HepG2 (cell line): ENCODE data around the gene PRKAR1B. TPM values are rescaled to one million over a fixed set of nuclear protein-coding genes. Genes with fewer than 3 reads are reported as not detected.

Experiments
- ATAC-seq: fragments of 200-7000 bp; cut with Tn5 transposase; 3 replicates; pipeline ENCODE4 v1.9.1; 2020; ENCODE audit warnings: mild to moderate bottlenecking, moderate library complexity
- BruUV-seq: library from RNA; stranded (reverse); fragments of 400-500 nt; replicated peaks from 2 replicates; lab custom pipeline; 2021; lab: Mats Ljungman, UMichigan
- CTCF ChIA-PET: fragments of 300-600 bp; formaldehyde crosslinking; extraction: SDS; loops from one replicate; lab custom pipeline; 2021; ENCODE audit warnings: low total read pairs, inconsistent platforms, low intra/inter-chr PET ratio; lab: Yijun Ruan, JAX
- POLR2A ChIA-PET: fragments of 350-600 bp; sonication (Branson Sonifier 250); formaldehyde crosslinking; loops from one replicate; lab custom pipeline; 2020; ENCODE audit warnings: antibody characterized with exemption, inconsistent platforms; lab: Yijun Ruan, JAX
- DNase-seq: peaks from one replicate; pipeline ENCODE4 v3.0.0-alpha.2; 2015; ENCODE audit warnings: low spot score
- FAIRE-seq: peaks from 3 replicates; lab custom pipeline; 2011; peaks lifted over from hg19 to GRCh38; lab: Jason Lieb, UNC
- H2AFZ ChIP-seq: one replicate; pipeline ENCODE4 v1.6.1; 2011; ENCODE audit warnings: low read length, inconsistent platforms
- H3K27ac ChIP-seq: fragments of 300-600 bp; 3 replicates; pipeline ENCODE4 v1.8.0; 2011; ENCODE audit warnings: mixed run types, mild to moderate bottlenecking, mixed read lengths, low read length, inconsistent platforms; ENCODE audit not compliant: insufficient read depth; ENCODE audit errors: extremely low read length
- H3K27me3 ChIP-seq, 2 experiments: fragments of 200-600 bp in 1 of 2; 2 replicates in 1 of 2; 3 replicates in 1 of 2; pipeline versions ENCODE4 v1.6.0 to v1.8.0; 2011; ENCODE audit warnings: low read length in 2 of 2, mild to moderate bottlenecking in 2 of 2, moderate library complexity in 2 of 2, inconsistent platforms in 1 of 2; ENCODE audit not compliant: insufficient read depth in 2 of 2, control insufficient read depth in 1 of 2
- H3K36me3 ChIP-seq, 2 experiments: fragments of 200-600 bp in 1 of 2; replicated peaks in 1 of 2; 2 replicates in 1 of 2; 3 replicates in 1 of 2; pipeline versions ENCODE4 v1.5.1 to v1.8.0; 2011; ENCODE audit warnings: low read length in 2 of 2, inconsistent platforms in 1 of 2; ENCODE audit not compliant: insufficient read depth in 2 of 2, control insufficient read depth in 1 of 2
- H3K4me1 ChIP-seq: 2 replicates; pipeline ENCODE4 v1.5.1; 2012; ENCODE audit warnings: low read length, inconsistent platforms; ENCODE audit not compliant: insufficient read depth
- H3K4me2 ChIP-seq: 2 replicates; pipeline ENCODE4 v1.6.0; 2011; ENCODE audit warnings: low read depth, low read length, inconsistent platforms
- H3K4me3 ChIP-seq, 3 experiments: fragments of 200-600 bp in 1 of 3; sonication (generic), shearing (Covaris generic) in 1 of 3; replicated peaks in 1 of 3; 2 replicates each; pipeline ENCODE4 v1.5.1; 2011 to 2016; ENCODE audit warnings: low read length in 3 of 3, inconsistent platforms in 2 of 3, low read depth in 2 of 3, mild to moderate bottlenecking in 2 of 3, control low read depth in 1 of 3, mixed read lengths in 1 of 3; ENCODE audit not compliant: insufficient read depth in 1 of 3
- H3K79me2 ChIP-seq: one replicate; pipeline ENCODE4 v1.6.1; 2011; ENCODE audit warnings: low read length, inconsistent platforms; ENCODE audit not compliant: insufficient read depth
- H3K9ac ChIP-seq: 2 replicates; pipeline ENCODE4 v1.6.0; 2011; ENCODE audit warnings: mild to moderate bottlenecking, low read depth, low read length, inconsistent platforms; ENCODE audit not compliant: insufficient read depth
- H3K9me3 ChIP-seq: 2 replicates; pipeline ENCODE4 v1.5.1; 2012; ENCODE audit warnings: mild to moderate bottlenecking, low read length
- H4K20me1 ChIP-seq: 2 replicates; pipeline ENCODE4 v1.6.0; 2011; ENCODE audit warnings: inconsistent platforms, mild to moderate bottlenecking, low read length, moderate library complexity; ENCODE audit not compliant: insufficient read depth
- AGO2 ChIP-seq: fragments of 200-400 bp; formaldehyde crosslinking; optimal IDR thresholded peaks from 2 replicates; pipeline ENCODE3; 2017; ENCODE audit warnings: mild to moderate bottlenecking, low read depth, low read length, moderate library complexity
- MEF2D ChIP-seq: sonication (generic); formaldehyde crosslinking; IDR thresholded peaks from 2 replicates; pipeline ENCODE4 v1.5.1; 2020; ENCODE audit warnings: mild to moderate bottlenecking, missing genetic modification reagents
- RBFOX2 ChIP-seq: fragments of 200-400 bp; formaldehyde crosslinking; IDR thresholded peaks from 2 replicates; pipeline ENCODE4 v1.6.1; 2017; ENCODE audit warnings: low read depth, mild to moderate bottlenecking, low read length
- RBM22 ChIP-seq: fragments of 200-400 bp; formaldehyde crosslinking; optimal IDR thresholded peaks from 2 replicates; pipeline ENCODE3; 2017; ENCODE audit warnings: mild to moderate bottlenecking, low read length, moderate library complexity
- ZSCAN12 ChIP-seq: sonication (generic); formaldehyde crosslinking; IDR thresholded peaks from 2 replicates; pipeline ENCODE4 v1.9.0; 2021; ENCODE audit warnings: mild to moderate bottlenecking, missing genetic modification reagents
- WGBS: methylation state at CpG from one replicate; pipeline ENCODE4 v1.1.6; 2017; ENCODE audit warnings: low lambda C conversion rate; 5-methylcytosine and 5-hydroxymethylcytosine counted together
- in situ Hi-C: cut with HindIII; loops from 2 replicates; pipeline ENCODE4 v1.10.0; 2017; ENCODE audit warnings: low pct_unique_long_range_greater_than_20kb; ENCODE audit not compliant: extremely low pct_ligation_motif_present
- intact Hi-C: fragments of 100-400 bp; cut with micrococcal nuclease; formaldehyde crosslinking; loops from one replicate; pipeline ENCODE4 v1.10.0; 2022; ENCODE audit not compliant: unreplicated experiment
- polyA plus RNA-seq, 8 experiments: library from polyadenylated mRNA; depleted of rRNA in 3 of 8; stranded (reverse) in 7 of 8; unstranded in 1 of 8; fragments of >200 nt; fragmentation: Illumina TruSeq in 4 of 8; extraction: Trizol in 4 of 8; gene quantifications; 2 replicates each; pipeline versions ENCODE4 v1.2.1 to v1.2.3, GENCODE V29; 2011 to 2016; ENCODE audit warnings: low read depth in 4 of 8, missing spikeins in 1 of 8, mixed read lengths in 1 of 8; ENCODE audit not compliant: insufficient read depth in 1 of 8
- total RNA-seq, 5 experiments: library from RNA; depleted of rRNA; stranded (reverse); fragments of >200 nt; fragmentation: Illumina TruSeq; extraction: Trizol; gene quantifications; 2 replicates each; pipeline ENCODE4 v1.2.3, GENCODE V29; 2016; ENCODE audit warnings: low read depth in 1 of 5
- TF ChIP-seq, protein P1 (sequence below): sonication (generic); formaldehyde crosslinking; IDR thresholded peaks from 2 replicates; pipeline ENCODE4 v1.5.1; 2020; ENCODE audit warnings: mild to moderate bottlenecking, missing genetic modification reagents, moderate library complexity

Gene PRKAR1B
- total and polyA plus RNA-seq, 2 of the 13 experiments (the other 11 are each of a cell fraction or from before 2014, with no cell fraction given) = 7.9 to 28.2 TPM

DNA sequence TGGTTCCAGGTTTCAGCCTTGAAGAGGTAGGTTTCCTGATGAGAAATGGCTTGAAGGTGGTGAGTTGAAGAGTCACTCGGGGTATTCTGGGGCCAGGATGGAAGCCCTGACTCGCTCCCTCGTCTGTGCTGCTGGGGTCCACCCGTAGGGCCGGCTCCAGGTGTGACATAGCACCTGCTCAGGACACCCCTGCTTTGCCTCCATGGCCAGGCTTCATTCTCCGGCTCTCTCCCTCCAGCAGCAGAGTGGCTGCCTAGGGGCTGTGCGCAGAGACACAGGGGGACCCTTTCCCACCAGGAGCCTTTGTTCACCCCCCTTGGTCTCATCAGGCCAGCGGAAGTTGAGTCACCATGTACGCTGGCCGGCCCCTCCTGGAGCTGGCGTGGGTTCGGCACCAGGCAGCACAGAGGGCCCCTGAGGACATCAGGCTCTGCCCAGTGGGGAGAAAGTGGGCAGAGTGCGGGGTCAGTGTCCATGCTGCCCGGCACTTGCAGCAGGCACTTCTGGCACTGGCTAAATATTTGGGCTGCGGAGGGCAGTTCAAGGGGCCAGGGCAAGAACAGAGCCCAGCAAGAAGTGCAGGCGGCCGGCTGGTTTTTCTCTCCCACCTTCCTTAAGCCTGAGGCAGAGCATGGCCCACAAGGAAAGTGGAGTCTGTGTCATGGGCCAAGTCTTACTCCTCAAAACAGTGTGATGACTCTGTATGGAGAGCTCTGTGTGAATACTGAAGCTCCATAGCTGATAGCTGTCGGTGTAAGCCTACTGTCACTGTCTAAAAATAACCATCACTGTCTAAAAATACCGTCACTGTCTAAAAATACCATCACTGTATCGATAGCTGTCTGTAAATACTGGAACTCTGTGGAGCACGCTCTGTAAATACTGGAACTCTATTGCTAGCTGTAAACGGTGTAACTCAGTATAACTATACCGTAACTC, 3.7 kb upstream of the PRKAR1B start:
- no peak for ATAC-seq
- intact Hi-C loops (loop anchor here (5.0 kb wide), 1 partner anchor 398 kb away; no protein-coding TSS in a partner anchor), in situ Hi-C loops (no loop called here)
- H3K9ac ChIP-seq = no peak overlapping the region
- H2AFZ ChIP-seq = no peak overlapping the region
- peaks cover 65% of the 10 kb centered on the region for H3K4me1 ChIP-seq
- FAIRE-seq = no peak
- CTCF ChIA-PET = no interaction called here
- POLR2A ChIA-PET = interaction anchor here (1.1 to 1.2 kb wide), 2 partner anchors 258 to 404 kb away, joined by 3 to 6 read pairs; no protein-coding TSS in a partner anchor
- H3K4me2 ChIP-seq = no peak overlapping the region
- no peaks in the 10 kb centered on the region for H4K20me1 ChIP-seq
- TSS peak; percentile 13 for BruUV-seq
- H3K36me3 ChIP-seq = peaks cover 7 to 35% of the 10 kb centered on the region in 2 experiments
- DNase-seq = no peak
- H3K27me3 ChIP-seq = no peaks in the 10 kb centered on the region; a peak in 1 of 5 replicates
- TF ChIP-seq RBFOX2 = 0 out of 2 replicates have a peak, but pooled peaks have one; percentile 22
- no peak for TF ChIP-seq RBM22
- TF ChIP-seq ZSCAN12 = no peak
- TF ChIP-seq, protein P1, sequence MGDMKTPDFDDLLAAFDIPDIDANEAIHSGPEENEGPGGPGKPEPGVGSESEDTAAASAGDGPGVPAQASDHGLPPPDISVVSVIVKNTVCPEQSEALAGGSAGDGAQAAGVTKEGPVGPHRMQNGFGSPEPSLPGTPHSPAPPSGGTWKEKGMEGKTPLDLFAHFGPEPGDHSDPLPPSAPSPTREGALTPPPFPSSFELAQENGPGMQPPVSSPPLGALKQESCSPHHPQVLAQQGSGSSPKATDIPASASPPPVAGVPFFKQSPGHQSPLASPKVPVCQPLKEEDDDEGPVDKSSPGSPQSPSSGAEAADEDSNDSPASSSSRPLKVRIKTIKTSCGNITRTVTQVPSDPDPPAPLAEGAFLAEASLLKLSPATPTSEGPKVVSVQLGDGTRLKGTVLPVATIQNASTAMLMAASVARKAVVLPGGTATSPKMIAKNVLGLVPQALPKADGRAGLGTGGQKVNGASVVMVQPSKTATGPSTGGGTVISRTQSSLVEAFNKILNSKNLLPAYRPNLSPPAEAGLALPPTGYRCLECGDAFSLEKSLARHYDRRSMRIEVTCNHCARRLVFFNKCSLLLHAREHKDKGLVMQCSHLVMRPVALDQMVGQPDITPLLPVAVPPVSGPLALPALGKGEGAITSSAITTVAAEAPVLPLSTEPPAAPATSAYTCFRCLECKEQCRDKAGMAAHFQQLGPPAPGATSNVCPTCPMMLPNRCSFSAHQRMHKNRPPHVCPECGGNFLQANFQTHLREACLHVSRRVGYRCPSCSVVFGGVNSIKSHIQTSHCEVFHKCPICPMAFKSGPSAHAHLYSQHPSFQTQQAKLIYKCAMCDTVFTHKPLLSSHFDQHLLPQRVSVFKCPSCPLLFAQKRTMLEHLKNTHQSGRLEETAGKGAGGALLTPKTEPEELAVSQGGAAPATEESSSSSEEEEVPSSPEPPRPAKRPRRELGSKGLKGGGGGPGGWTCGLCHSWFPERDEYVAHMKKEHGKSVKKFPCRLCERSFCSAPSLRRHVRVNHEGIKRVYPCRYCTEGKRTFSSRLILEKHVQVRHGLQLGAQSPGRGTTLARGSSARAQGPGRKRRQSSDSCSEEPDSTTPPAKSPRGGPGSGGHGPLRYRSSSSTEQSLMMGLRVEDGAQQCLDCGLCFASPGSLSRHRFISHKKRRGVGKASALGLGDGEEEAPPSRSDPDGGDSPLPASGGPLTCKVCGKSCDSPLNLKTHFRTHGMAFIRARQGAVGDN (CRISPR knock-in tag) = peak; percentile 29; the same call in 1 of the 2 replicates
- peak; percentile 45 for TF ChIP-seq AGO2
- TF ChIP-seq MEF2D (CRISPR knock-in tag) = peak; percentile 86; the same call in 1 of the 2 replicates
- TF ChIP-seq, all 625 proteins: peak for 4
- Histone ChIP-seq H3K9me3 (peaks cover 15% of the 10 kb centered on the region), H3K79me2 (peaks cover 47% of the 10 kb centered on the region), H3K4me3 (no peak overlapping the region), H3K27ac (peak overlapping the region; percentile 10)
- 93% methylated on average over 17 of the region's 23 CpGs for WGBS
